HTR-8/SVneo (cell line): ENCODE results near the gene RRN3.
"Not testable (repeated sequence)": the region's sequence is repeated elsewhere in the genome, so short reads cannot be mapped to it uniquely, and the experiment has no call there.

Source experiments
- DNase-seq: peaks from one replicate; pipeline ENCODE4 v3.0.0; 2011; ENCODE audit warnings: low spot score, mixed read lengths; ENCODE audit not compliant: insufficient read length
- FAIRE-seq: peaks from 2 replicates; lab custom pipeline; 2011; peaks lifted over from hg19 to GRCh38; lab: Jason Lieb, UNC

Gene RRN3

GRCh38 chr16:15054357-15055140 is 39.5 kb downstream of the RRN3 start:
- FAIRE-seq (no peak), DNase-seq (no peak)

- DNase-seq (no peak), FAIRE-seq (no peak)
Measured at GRCh38 chr16:15053904-15054303, 40.2 kb downstream of the RRN3 start.

- DNase-seq (no peak), FAIRE-seq (no peak)
Measured at GRCh38 chr16:15052747-15053476, 41.2 kb downstream of the RRN3 start.

- no peak for FAIRE-seq
- no peak for DNase-seq
Measured at GRCh38 chr16:15051387-15051951, 42.6 kb downstream of the RRN3 start.

- not testable (repeated sequence) for DNase-seq, FAIRE-seq
Measured at GRCh38 chr16:15050440-15050839, 43.6 kb downstream of the RRN3 start.

- no peak for DNase-seq
- FAIRE-seq, result no peak
Measured at GRCh38 chr16:15049581-15050180, 44.4 kb downstream of the RRN3 start.

GRCh38 chr16:15046692-15047376 is 47.2 kb downstream of the RRN3 start:
- DNase-seq, result no peak
- FAIRE-seq, result no peak

- FAIRE-seq, DNase-seq: not testable (repeated sequence)
Measured at GRCh38 chr16:15045270-15045669, 48.8 kb downstream of the RRN3 start.

- DNase-seq, result no peak
- no peak for FAIRE-seq
Measured at GRCh38 chr16:15044286-15044685, 49.8 kb downstream of the RRN3 start.

GRCh38 chr16:15043344-15043743 is 50.7 kb downstream of the RRN3 start:
- no peak for DNase-seq
- FAIRE-seq, result no peak

GRCh38 chr16:15041271-15042004 is 52.6 kb downstream of the RRN3 start:
- DNase-seq (no peak), FAIRE-seq (no peak)

- FAIRE-seq, result no peak
- no peak for DNase-seq
Measured at GRCh38 chr16:15038689-15039088, 55.4 kb downstream of the RRN3 start.

- FAIRE-seq, result no peak
- no peak for DNase-seq
Measured at GRCh38 chr16:15037745-15038144, 56.3 kb downstream of the RRN3 start.

GRCh38 chr16:15037003-15037402 is 57.1 kb downstream of the RRN3 start:
- FAIRE-seq, result no peak

GRCh38 chr16:15035163-15035729 is 58.8 kb downstream of the RRN3 start:
- no peak for DNase-seq
- FAIRE-seq, result no peak

More at GRCh38 chr16:15037003-15037402, 57.1 kb downstream of the RRN3 start:
- no peak for DNase-seq

- DNase-seq (no peak), FAIRE-seq (no peak)
Measured at GRCh38 chr16:15034266-15035162, 59.6 kb downstream of the RRN3 start.

GRCh38 chr16:15033309-15033707 is 60.8 kb downstream of the RRN3 start:
- FAIRE-seq, result no peak
- no peak for DNase-seq
